Endothelial cell of umbilical vein (primary cell): Measurements from ENCODE around the gene ARMC5. TPM values are rescaled to one million over a fixed set of nuclear protein-coding genes. Genes with fewer than 3 reads are reported as not detected.

Experiments
- BruUV-seq: library from RNA; stranded (reverse); fragments of 400-500 nt; replicated peaks from 2 replicates; lab custom pipeline; 2021; lab: Mats Ljungman, UMichigan
- CTCF ChIA-PET: fragments of 300-600, 350-600 bp; sonication (Branson Sonifier 250); formaldehyde crosslinking; loops from one replicate; lab custom pipeline; 2021; ENCODE audit warnings: antibody characterized with exemption, inconsistent platforms; lab: Charles Lee
- POLR2A ChIA-PET: fragments of 300-600, 350-600 bp; sonication (Branson Sonifier 250); formaldehyde crosslinking; loops from one replicate; lab custom pipeline; 2021; ENCODE audit warnings: antibody characterized with exemption, inconsistent platforms; lab: Charles Lee
- DNase-seq: peaks from one replicate; pipeline ENCODE4 v3.0.0-alpha.2; 2011; ENCODE audit warnings: low read depth, low spot score
- FAIRE-seq: peaks from 2 replicates; lab custom pipeline; 2011; peaks lifted over from hg19 to GRCh38; lab: Jason Lieb, UNC
- H2AFZ ChIP-seq: 2 replicates; pipeline ENCODE4 v1.6.0; 2012; ENCODE audit warnings: low read depth, low read length, control low read depth, inconsistent platforms
- H3K27ac ChIP-seq: 2 replicates; pipeline ENCODE4 v1.5.1; 2011; ENCODE audit warnings: low read depth, mild to moderate bottlenecking, control low read depth, low read length, moderate library complexity; ENCODE audit not compliant: insufficient read depth
- H3K27me3 ChIP-seq, 2 experiments: 2 replicates each; pipeline versions ENCODE4 v1.6.0 to v1.6.1; 2011; ENCODE audit warnings: low read length in 2 of 2, mixed read lengths in 1 of 2; ENCODE audit not compliant: control insufficient read depth in 2 of 2, insufficient read depth in 2 of 2
- H3K36me3 ChIP-seq, 2 experiments: 2 replicates in 1 of 2; 3 replicates in 1 of 2; pipeline ENCODE4 v1.5.1; 2011; ENCODE audit warnings: low read length in 2 of 2, mild to moderate bottlenecking in 1 of 2, moderate library complexity in 1 of 2; ENCODE audit not compliant: control insufficient read depth in 2 of 2, insufficient read depth in 2 of 2; ENCODE audit errors: extremely low read depth in 1 of 2
- H3K4me1 ChIP-seq: 3 replicates; pipeline ENCODE4 v1.5.1; 2011; ENCODE audit warnings: mild to moderate bottlenecking, low read length; ENCODE audit not compliant: control insufficient read depth, insufficient read depth; ENCODE audit errors: extremely low read depth
- H3K4me2 ChIP-seq: 2 replicates; pipeline ENCODE4 v1.6.1; 2011; ENCODE audit warnings: low read length, control low read depth, mixed read lengths; ENCODE audit not compliant: insufficient read depth
- H3K4me3 ChIP-seq, 3 experiments: fragments of 200-600 bp in 1 of 3; sonication (generic), shearing (Covaris generic) in 1 of 3; replicated peaks in 1 of 3; 2 replicates each; pipeline ENCODE4 v1.5.1; 2011 to 2016; ENCODE audit warnings: control low read depth in 3 of 3, low read length in 3 of 3, mild to moderate bottlenecking in 2 of 3, inconsistent platforms in 1 of 3, low read depth in 1 of 3, moderate library complexity in 1 of 3; ENCODE audit not compliant: insufficient read depth in 1 of 3
- H3K79me2 ChIP-seq: 2 replicates; pipeline ENCODE4 v1.6.0; 2012; ENCODE audit warnings: low read length, inconsistent platforms; ENCODE audit not compliant: control insufficient read depth, insufficient read depth
- H3K9ac ChIP-seq: replicated peaks from 2 replicates; pipeline ENCODE3; 2011; ENCODE audit warnings: low read length, control low read depth; ENCODE audit not compliant: insufficient read depth; ENCODE audit errors: extremely low read depth
- H3K9me1 ChIP-seq: replicated peaks from 3 replicates; pipeline ENCODE4 v1.6.0; 2011; ENCODE audit warnings: mild to moderate bottlenecking, low read length; ENCODE audit not compliant: control insufficient read depth, insufficient read depth; ENCODE audit errors: extremely low read depth
- H3K9me3 ChIP-seq: replicated peaks from 2 replicates; pipeline ENCODE4 v1.5.1; 2012; ENCODE audit warnings: low read length, inconsistent platforms; ENCODE audit not compliant: control insufficient read depth, insufficient read depth
- H4K20me1 ChIP-seq: replicated peaks from 2 replicates; pipeline ENCODE3; 2011; ENCODE audit warnings: mild to moderate bottlenecking, low read length; ENCODE audit not compliant: control insufficient read depth, insufficient read depth; ENCODE audit errors: extremely low read depth
- CTCF ChIP-seq, 2 donors: IDR thresholded peaks; 1 replicate in 1 of 2; 2 replicates in 1 of 2; pipeline ENCODE4 v1.5.1; 2011; ENCODE audit warnings: low read length in 2 of 2, mild to moderate bottlenecking in 2 of 2, moderate library complexity in 2 of 2, control low read depth in 1 of 2, inconsistent platforms in 1 of 2, low read depth in 1 of 2; ENCODE audit not compliant: insufficient read depth in 1 of 2; ENCODE audit errors: extremely low read depth in 1 of 2
- MAX ChIP-seq: IDR thresholded peaks from 2 replicates; pipeline ENCODE4 v1.6.1; 2011; ENCODE audit not compliant: insufficient read depth, insufficient read length
- POLR2A ChIP-seq: IDR thresholded peaks from 2 replicates; pipeline ENCODE4 v1.6.1; 2012; ENCODE audit warnings: low read depth, mild to moderate bottlenecking, control low read depth, low read length
- POLR2AphosphoS5 ChIP-seq: IDR thresholded peaks from 2 replicates; pipeline ENCODE4 v1.6.1; 2012; ENCODE audit warnings: low read depth, mild to moderate bottlenecking, control low read depth, low read length, moderate library complexity; ENCODE audit not compliant: insufficient read depth
- dilution Hi-C: fragments of 300-500 bp; cut with MboI; formaldehyde crosslinking; loops from one replicate; pipeline ENCODE4 v1.15.0; 2019; ENCODE audit warnings: low sequenced_read_pairs; ENCODE audit not compliant: extremely low pct_ligation_motif_present
- intact Hi-C: fragments of 100-400 bp; cut with micrococcal nuclease; formaldehyde crosslinking; loops from one replicate; pipeline ENCODE4 v1.10.0; 2022
- polyA plus RNA-seq, 4 experiments: library from polyadenylated mRNA; depleted of rRNA in 3 of 4; stranded (reverse) in 3 of 4; unstranded in 1 of 4; fragments of >200 nt; gene quantifications; 2 replicates each; pipeline versions ENCODE4 v1.2.1 to v1.2.3, GENCODE V29; 2011 to 2012; ENCODE audit warnings: missing spikeins in 1 of 4
- total RNA-seq: library from RNA; stranded (reverse); gene quantifications from 2 replicates; pipeline ENCODE4 v1.2.3, GENCODE V29; 2021

Gene ARMC5
- total and polyA plus RNA-seq, 2 donors (not counting 3 experiments of a cell fraction or from before 2014, with no cell fraction given): 17.3 to 18.8 TPM

GRCh38 chr16:31479751-31480150 is 20.4 kb downstream of the ARMC5 start:
- no peak overlapping the region for H3K4me3 ChIP-seq
- CTCF ChIA-PET: interaction anchor here (3.4 kb wide), 1 partner anchor 20 kb away, joined by 13 read pairs; the partner anchor contains the start of gene ARMC5
- FAIRE-seq: no peak
- no peaks in the 10 kb centered on the region for H3K9me3 ChIP-seq
- no peaks in the 10 kb centered on the region for H3K9me1 ChIP-seq
- H4K20me1 ChIP-seq: no peaks in the 10 kb centered on the region
- POLR2A ChIA-PET: no interaction called here
- peaks cover 3% of the 10 kb centered on the region for H3K79me2 ChIP-seq
- H3K4me2 ChIP-seq: no peak overlapping the region
- peak; percentile 28 for TF ChIP-seq POLR2A
- peak; percentile 18 for TF ChIP-seq POLR2AphosphoS5
- no peak for TF ChIP-seq MAX
- BruUV-seq: no TSS peak
- intact Hi-C loops (no loop called here), dilution Hi-C loops (no loop called here)
- H3K4me1 ChIP-seq: peaks cover 10% of the 10 kb centered on the region
- H3K36me3 ChIP-seq: peaks cover 4 to 13% of the 10 kb centered on the region in 2 experiments
- no peak for DNase-seq
- no peaks in the 10 kb centered on the region for H3K27me3 ChIP-seq
- no peak overlapping the region for H2AFZ ChIP-seq
- H3K9ac ChIP-seq: no peak overlapping the region
- H3K27ac ChIP-seq: no peak overlapping the region

- CTCF ChIA-PET: interaction anchor here (3.4 kb wide), 1 partner anchor 21 kb away, joined by 13 read pairs; the partner anchor contains the start of gene ARMC5
- DNase-seq (peak; percentile 34), FAIRE-seq (peak; percentile 81)
- no peak overlapping the region for H3K4me3 ChIP-seq
- peaks cover 10% of the 10 kb centered on the region for H3K4me1 ChIP-seq
- H3K9me1 ChIP-seq: no peaks in the 10 kb centered on the region
- no peak overlapping the region for H2AFZ ChIP-seq
- no peak overlapping the region for H3K9ac ChIP-seq
- H4K20me1 ChIP-seq: no peaks in the 10 kb centered on the region
- no peaks in the 10 kb centered on the region for H3K27me3 ChIP-seq
- dilution Hi-C loops (no loop called here), intact Hi-C loops (no loop called here)
- H3K9me3 ChIP-seq: no peaks in the 10 kb centered on the region
- no peaks in the 10 kb centered on the region for H3K79me2 ChIP-seq
- no TSS peak for BruUV-seq
- no peak overlapping the region for H3K27ac ChIP-seq
- peaks cover 0 to 10% of the 10 kb centered on the region in 2 experiments for H3K36me3 ChIP-seq
- POLR2A ChIA-PET: no interaction called here
- TF ChIP-seq CTCF (IDR thresholded peaks at IDR 0.05; ENCODE audit: extremely low read depth in 1 of 2, insufficient read depth in 1 of 2, low read depth in 1 of 2, low read length in 2 of 2) (no peak), POLR2AphosphoS5 (peak; percentile 57), POLR2A (peak; percentile 21)
- no peak overlapping the region for H3K4me2 ChIP-seq
Observed at GRCh38 chr16:31480851-31481536, 21.7 kb downstream of the ARMC5 start.
